Pons (tissue), 1 donor: ENCODE results near the gene CCDC18.
"Not testable (repeated sequence)": the region's sequence is repeated elsewhere in the genome, so short reads cannot be mapped to it uniquely, and the experiment has no call there.

Source experiments
- DNase-seq: peaks from one replicate; pipeline ENCODE4 v3.0.0-alpha.2; 2016; ENCODE audit warnings: low spot score

CCDC18 gene

DNA sequence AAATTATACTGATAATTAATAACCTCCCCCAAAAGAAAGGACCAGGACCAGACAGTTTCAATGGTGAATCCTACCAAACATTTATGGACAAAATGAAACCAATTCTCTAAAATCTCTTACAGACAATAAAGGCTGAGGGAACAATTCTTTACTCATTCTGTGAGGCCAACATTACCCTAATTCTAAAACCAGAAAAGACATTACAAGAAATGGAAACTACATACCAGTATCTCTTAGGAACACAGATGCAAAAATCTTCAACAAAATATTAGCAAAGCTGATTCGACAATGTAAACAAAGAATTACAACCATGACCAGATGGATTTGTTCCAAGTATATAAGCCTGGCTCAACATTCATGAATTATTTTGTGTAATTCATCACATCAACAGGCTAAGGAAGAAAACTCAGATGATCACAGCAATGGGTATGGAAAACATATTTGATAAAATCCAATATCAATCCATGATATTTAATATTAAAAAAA is 8.9 kb upstream of the CCDC18 start:
- DNase-seq = no peak

DNA sequence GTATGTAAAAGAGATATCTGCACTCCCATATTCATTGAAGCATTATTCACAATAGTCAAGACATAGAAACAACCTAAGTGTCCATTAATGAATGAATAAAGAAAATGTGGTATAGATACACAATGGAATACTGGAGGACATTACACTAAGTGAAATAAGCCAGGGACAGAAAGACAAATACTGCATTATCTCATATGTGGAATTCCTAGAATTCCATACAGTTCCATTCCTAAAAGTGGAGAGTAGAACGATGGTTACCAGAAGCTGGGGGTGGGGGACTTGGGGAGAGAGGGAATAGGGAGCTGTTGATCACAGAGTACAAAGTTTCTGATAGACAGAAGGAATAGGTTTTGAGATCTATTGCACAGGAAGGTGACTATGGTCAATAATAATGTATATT is 7.7 kb upstream of the CCDC18 start:
- DNase-seq = no peak

DNA sequence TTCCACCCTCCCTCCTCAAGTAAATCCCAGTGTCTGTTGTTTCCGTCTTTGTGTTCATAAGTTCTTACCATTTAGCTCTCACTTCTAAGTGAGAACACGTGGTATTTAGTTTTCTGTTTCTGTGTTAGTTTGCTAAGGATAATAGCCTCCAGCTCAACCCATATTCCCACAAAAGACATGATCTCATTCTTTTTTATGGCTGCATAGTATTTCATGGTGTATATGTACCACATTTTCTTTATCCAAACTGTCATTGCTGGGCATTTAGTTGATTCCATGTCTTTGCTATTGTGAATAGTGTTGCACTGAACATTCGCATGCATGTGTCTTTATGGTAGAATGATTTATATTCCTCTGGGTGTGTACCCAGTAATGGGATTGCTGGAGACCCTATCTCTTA is 5.9 kb upstream of the CCDC18 start:
- DNase-seq = not testable (repeated sequence)

DNA sequence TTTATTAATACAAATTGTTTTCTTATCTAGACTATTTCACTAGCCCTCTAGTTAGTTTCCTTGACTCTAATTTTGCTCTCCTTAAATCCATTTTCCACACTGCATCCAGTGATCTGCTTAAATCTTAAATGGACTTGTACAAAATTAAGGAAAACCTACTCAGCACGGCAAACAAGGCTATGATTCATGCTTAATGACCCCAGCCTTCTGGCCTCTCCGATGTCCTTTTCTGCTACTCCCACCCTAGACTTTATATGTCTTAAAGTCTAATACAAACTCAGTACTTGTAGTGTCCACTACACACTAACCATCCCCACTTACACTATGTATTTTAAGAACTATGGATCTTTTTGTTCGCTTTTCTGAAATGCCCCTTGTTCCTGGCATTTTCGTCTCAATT is 2.5 kb upstream of the CCDC18 start:
- no peak for DNase-seq

DNA sequence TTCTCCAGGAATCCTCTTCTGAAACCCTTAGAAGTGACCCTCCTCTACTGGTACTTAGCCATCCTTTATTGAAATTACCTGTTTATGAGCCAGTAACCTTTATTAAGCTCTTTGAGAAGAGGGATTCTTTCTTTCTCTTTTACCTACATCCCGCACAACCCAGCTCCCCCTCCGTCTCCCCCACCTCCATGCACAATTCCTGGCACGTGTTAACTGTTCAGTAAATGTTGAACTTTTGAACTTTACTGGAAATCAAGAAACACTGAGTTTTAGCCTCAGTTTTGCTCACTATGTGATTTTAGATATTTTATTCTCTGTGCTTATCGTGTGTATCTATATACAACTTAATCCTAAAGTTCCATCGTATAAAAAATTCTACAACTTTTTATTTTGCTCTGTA is 2.1 kb upstream of the CCDC18 start:
- DNase-seq = no peak

DNA sequence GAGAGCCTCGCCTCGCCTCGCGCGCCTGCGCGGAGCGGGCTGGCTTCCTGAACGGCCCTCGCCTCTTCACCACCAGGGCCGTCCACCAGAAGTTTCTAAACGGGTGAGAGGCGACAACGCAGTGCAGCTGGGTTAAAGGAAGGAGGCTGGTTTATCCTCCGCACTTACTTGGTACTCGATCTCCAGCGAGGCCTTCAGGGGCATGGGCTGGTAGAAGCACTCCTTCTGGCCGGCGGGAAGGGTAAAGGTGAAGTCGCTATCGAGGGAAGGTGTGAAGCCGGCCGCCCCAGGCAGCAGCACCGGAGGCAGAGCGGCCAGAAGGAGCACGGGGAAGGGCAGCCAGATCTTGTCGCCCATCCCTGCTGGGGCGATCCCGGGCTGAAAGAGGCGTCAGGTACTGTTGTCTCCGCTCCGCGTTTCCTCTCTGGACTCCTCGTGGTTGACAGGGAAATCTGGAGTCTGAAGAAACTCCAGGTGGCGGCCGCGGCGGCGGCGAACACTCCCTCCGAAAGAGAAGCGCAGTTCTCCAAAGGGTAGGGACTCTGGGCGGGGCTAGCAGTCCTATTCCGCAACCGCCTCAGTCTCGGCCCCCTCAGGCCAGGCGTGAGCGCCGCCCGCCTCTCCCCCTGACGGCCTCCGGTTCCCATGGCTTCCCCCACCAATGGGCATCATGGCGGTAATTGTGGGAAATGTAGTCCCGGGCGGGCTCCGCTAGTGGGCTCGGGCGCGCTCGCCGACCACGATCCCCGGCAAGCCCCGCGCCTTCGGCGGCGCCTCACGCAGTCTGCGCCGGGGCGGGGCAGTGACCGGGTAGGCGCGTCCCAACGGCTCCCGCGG is 420 bp upstream of the CCDC18 start, which contains the start of gene TMED5:
Gene TMED5, minus strand, starts transcription at position 528 of the 837 bp plus-strand sequence. Its CDS starts 171 bp downstream, at position 357.
- peak; percentile 98 for DNase-seq

DNA sequence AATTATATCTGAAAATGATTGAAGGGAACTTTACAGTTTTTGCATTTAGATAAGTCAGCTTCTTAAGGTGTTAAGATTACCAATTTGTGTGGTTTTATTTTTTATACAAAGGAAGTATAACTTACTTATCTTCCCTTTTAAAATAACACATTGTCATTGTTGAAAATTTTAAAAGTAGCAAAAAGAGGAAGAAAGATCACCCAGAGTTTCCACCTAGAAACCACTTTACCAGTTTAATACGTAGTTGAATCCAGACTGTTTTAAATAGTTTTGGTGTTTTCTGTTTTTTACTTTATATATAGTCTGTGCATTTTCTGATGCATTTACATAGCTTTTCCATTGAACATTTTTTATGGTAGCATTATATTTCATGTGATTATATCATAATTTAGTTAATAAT is 6.1 kb downstream of the CCDC18 start:
- DNase-seq = no peak

DNA sequence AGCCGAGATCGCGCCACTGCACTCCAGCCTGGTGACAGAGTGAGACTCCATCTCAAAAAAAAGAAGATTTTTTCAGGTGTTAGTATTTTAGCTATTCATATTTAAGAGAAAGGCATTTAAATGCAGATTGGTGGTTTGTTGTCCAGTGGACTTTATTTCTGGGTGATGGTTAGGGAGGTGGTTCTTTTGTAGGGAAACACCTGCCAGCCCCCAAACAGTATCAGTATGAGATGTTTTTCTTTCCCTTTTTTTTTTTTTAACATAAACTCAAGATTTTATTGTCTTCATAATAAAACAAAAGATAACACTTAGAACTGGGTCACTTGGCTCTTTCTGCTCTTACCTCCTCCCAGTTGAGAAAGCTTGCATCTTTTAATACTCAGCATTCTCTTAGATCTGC is 9.9 kb downstream of the CCDC18 start:
- no peak for DNase-seq

DNA sequence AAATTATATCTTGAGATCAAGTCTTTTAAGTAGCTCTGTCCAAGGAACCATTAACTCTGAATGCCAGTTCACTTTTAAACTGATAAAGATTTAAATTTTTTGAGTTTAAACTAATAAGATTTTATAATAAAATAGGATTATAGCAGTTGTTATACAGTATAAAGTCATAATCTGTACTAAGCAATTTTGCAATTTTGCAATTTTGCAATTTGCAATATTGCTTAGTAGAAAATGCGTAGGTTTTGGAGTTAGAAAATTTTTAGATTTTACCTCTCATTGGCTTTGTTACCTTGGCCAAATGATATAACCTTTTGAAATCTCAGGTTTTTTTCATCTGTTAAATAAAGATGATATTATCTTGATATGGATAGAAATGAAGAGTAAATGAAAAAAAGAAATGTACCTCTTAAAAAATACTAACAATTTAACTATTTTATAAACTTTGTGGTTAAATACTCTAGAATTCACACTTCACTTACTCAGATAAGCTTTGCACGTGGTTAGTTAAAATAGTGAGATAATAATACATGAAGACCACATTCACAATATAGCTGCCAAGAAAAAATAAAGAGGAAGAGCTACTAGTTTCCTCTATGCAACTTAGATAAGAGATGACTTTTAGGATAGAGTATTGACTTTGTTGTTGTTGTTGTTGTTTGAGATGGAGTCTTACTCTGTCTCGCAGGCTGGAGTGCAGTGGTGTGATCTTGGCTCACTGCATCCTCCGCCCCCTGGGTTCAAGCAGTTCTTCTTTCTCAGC is 13.9 kb downstream of the CCDC18 start:
- no peak for DNase-seq

DNA sequence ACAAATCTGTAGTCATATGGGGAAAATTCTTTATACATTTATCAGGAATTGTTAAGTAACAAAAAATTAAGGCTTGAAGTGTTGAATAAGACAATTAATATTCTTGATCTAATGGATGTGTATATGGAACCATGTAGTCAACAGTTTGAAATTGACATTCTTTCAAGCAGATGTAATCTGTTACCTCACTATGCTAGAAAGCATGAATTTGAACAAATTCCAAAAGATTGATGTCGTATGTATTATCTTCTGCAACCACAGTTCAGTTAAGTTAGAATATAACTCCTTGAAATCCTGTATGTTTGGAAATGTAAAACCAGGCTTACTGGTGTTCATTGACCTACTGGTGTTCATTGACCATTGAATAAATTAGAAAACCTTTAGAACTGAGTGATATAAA is 16.1 kb downstream of the CCDC18 start:
- DNase-seq = no peak

DNA sequence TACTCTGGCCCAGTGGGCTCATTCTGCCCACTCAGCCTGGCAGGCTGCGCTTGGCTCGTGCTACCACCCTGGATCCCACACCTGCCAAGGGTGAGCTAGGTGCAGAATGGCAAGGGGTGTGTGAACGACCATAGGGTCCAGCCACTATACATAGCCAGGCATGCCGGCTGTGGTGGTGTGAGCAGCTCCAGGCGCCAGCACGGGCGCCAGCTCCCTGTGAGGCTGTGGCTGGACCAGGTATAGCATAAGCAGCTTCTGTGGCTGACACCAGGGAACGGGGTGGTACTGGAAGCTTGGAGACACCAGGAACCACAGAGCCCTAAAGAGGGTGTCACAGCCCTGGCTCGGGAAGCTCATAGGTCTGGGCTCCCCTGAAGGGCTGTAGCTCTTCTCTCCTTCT is 18.6 kb downstream of the CCDC18 start:
- DNase-seq = no peak

DNA sequence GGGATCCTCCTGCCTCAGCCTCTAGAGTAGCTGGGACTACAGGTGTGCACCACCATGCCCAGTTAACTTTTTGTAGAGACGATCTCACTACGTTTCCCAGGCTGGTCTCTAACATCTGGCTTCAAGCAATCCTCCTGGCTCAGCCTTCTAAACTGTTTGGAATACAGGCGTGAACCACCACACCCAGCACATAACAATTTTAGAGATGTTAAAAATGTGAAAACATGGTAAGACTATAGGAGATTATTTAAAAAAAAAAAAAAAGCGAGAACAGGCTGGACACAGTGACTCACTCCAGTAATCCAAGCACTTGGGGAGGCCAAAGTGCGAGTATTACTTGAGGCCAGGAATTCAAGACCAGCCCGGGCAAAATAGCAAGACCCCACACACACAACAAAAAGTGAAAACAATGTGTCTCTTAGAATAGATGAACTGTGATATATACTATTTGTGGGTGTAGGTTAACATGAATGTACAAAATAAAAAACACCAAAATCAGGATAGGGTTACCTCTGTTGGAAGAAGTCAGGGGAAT is 19.6 kb downstream of the CCDC18 start:
- DNase-seq = no peak

DNA sequence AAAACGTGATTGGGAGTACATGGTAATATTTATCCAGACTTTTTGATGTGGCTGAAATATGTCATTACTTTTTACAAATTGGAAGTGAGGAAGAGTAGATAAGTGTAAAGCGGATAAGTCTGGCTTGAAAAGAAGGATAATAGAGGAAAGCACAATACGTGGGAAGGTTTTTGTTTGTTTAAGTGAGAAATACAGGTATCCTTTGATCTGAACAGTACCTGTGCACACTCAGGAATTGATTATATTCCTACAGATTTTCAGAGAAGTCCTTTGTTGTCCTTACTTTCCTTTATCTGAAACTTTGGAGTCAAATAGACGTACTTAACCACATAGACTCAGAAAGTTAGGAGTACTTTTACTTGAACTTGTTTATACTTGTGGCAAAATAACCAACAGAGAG is 20.2 kb downstream of the CCDC18 start:
- no peak for DNase-seq

DNA sequence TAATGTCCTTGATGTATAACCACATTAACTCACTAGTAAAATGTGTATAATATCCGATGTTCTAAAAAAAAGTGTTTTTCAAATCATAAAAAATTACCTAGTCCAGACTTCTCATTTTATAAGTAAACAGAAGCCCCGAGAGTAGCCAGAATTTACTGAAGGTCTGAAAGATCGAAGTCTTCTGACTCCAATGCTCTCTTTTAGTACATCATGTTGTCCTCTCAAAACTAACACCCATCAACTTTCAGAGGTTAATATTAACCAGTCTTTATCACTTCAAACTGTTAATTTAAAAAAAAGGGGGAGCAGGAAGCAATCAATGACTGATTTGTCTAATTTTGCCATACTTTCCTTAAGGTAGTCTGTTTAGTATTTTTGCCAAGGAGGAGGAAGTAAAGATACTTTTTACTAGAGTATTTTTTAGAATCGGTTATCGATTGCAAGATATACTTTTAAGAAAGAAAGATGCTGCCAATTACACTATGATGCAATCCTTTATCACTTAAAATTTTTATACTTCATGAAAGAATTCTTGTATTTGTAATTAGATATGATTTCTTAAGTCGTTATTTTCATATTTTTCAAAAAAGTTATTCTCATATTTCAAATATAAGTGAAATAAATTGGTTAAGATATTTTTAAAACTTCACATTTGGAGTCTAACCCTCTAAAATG is 25.5 kb downstream of the CCDC18 start:
- DNase-seq = no peak

DNA sequence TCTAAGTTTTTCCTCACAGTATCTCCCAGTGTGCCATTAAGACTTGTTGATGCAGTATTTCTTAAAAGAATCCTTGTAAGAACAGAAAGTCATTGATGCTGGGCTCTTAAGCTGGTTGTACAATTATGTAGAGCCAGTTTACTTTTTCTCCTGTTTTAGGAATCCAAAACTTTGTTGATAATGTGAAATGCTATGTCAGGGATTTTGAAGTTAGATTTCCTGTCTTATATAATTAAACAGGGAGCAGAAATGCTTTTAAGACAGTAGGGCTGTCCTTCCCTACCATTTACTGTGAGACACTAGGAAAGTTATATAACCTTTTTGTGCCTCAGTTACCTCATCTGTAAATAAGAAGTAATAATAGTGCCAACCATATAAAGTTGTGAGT is 26.0 kb downstream of the CCDC18 start:
- DNase-seq = no peak

DNA sequence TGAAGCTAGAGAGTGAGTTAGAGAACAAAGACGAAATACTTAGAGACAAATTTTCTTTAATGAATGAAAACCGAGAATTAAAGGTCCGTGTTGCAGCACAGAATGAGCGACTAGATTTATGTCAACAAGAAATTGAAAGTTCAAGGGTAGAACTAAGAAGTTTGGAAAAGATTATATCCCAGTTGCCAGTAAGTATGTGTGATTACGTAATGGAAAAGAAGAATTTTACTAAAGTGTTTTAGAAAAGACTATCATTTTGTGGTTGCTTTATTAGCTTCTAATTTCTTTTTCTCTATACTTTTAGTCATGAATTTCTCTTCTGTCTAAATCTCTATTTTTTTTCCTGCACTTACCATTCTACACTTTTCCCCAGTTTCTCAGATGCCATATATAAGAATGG is 26.7 kb downstream of the CCDC18 start:
- DNase-seq = no peak

DNA sequence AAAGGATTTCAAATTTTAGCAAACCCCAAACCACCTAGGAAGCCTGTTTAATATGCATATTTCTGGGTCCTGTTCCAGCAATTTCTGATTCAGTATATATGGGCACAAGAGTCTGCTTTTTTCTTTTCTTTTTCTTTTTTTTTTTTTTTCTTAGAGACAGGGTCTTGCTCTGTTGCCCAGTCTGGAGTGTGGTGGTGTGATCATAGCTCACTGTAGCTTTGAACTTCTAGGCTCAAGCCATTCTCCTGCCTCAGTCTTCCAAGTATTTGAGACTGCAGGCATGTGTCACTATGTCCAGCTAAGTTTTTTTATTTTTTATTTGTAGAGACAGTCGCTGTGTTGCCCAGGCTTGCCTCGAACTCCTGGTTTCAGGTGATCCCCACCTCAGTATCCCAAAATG is 34.8 kb downstream of the CCDC18 start:
- DNase-seq = no peak

DNA sequence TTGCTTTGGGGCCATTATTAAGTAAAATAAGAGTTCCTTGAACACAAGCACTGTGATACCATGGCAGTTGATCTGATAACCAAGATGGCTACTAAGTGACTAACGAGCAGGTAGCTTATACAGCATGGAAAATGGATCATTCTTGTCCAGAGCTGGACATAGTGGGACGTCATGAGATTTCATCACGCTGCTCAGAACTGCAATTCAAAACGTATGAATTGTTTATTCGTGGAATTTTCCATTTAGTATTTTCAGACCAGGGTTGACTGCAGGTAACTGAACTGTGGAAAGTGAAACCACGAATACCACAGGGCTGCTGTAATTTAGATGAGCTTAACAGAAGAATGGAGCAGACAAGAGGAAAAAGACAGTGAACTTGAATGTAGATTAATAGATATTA is 38.9 kb downstream of the CCDC18 start:
- no peak for DNase-seq

DNA sequence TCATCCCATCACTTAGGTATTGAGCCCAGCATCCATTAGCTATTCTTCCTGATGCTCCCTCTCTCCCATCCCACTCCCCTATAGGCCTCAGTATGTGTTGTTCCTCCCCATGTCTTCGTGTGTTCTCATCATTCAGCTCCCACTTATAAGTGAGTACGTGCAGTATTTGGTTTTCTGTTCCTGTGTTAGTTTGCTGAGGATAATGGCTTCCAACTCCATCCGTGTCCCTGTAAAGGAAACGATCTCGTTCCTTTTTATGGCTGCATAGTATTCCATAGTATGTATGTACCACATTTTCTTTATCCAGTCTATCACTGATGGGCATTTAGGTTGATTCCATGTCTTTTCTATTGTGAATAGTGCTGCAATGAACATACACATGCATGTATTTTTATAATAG is 40.2 kb downstream of the CCDC18 start:
- DNase-seq = not testable (repeated sequence)

DNA sequence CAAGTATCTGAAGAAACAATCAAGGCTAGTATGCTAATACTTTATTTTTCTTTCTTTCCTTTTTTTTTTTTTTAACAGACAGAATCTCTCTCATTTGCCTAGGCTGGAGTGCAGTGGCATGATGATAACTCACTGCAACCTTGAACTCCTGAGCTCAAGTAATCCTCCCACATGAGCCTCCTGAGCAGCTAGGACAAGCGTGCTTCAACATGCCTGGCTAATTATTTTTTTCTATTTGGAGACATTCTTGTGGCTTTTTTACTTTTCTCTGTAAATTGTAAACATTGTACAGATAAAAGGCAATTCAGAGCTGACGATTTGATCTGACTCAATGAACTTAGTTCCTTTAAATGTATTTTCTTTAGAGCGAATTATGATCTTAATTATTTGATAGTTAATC is 41.4 kb downstream of the CCDC18 start:
- DNase-seq = no peak

DNA sequence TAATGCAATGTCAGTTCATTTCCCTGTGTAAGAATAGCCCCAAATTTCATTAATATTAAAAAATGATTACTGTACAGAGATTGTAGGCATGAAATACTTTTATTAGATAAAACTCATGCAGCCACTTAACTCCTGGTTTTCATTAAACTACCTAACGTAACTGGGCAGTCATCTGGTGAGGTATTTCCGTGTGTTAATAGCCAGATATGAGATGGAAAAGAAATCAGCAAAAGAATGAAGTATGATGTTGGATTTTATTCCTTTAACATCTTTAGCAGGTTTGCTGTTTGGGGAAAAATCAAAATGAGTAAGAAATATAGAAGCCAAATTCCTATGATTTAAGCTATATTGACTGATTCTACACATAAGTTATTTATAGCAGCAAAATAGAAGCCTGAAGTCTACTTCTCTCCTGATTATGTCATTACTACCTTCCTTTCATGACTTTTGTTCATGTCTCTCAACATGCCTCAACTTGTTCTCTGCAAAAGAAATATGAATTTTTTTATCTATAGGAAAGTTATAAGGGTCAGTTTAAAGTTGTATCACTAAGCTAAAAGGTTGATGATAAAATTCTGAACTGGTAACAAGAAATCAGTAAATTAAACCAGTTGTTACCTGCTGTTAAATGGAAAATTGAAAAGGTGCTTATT is 42.6 kb downstream of the CCDC18 start:
- no peak for DNase-seq

DNA sequence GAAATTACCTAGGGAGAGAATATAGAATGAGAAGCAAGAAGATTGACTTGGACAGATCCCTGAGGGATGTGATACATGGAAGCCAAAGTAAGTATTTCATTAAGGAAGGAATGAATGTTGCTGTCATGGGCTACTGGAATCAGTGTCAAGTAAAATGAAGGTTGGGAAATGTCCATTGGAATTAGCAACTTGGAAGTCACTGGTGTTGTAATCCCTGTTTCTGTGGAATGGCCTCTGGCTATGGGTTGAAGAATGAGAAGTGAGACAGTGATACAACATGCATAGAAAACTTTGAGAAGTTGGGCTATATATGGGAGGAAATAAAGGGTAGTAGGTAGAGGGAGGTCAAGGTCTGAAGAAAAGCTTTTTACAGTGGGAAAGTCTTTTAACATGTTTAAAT is 54.7 kb downstream of the CCDC18 start:
- DNase-seq = no peak
